ENCODE results near the gene CNTN1. TPM values are rescaled to one million over a fixed set of nuclear protein-coding genes. Genes with fewer than 3 reads are reported as not detected.

The CNTN1 gene
- total and polyA plus RNA-seq, 2 of the 4 experiments (the other 2 are of a cell fraction) = 0.10 to 0.18 TPM

- Histone ChIP-seq H3K9ac (ENCODE audit: low read depth, low read length) (no peak overlapping the region), H2BK15ac (ENCODE audit: low read depth, low read length) (no peak overlapping the region), H2AK9ac (replicated peaks; ENCODE audit: low read depth, low read length, poor library complexity) (no peak overlapping the region), H3K27ac (ENCODE audit: insufficient read depth, low read length) (no peak overlapping the region), H3K23ac (ENCODE audit: low read depth, low read length) (no peak overlapping the region), H3K18ac (ENCODE audit: low read depth, low read length) (no peak overlapping the region), H2AK5ac (ENCODE audit: low read depth, low read length) (no peak overlapping the region), H2BK120ac (ENCODE audit: low read depth, low read length) (no peak overlapping the region), H3K9me1 (ENCODE audit: insufficient read depth, low read length) (no peaks in the 10 kb centered on the region), H3K4me2 (ENCODE audit: low read depth, low read length) (no peak overlapping the region), H2BK5ac (ENCODE audit: low read depth, low read length, poor library complexity, severe bottlenecking) (no peak overlapping the region), H2BK20ac (ENCODE audit: low read depth, low read length) (no peak overlapping the region), H4K8ac (ENCODE audit: low read depth in 2 of 2, low read length in 2 of 2) (no peak overlapping the region), H2AFZ (replicated peaks; ENCODE audit: low read length, poor library complexity) (no peak overlapping the region), H3K79me1 (ENCODE audit: low read depth in 1 of 2, low read length in 2 of 2) (no peaks in the 10 kb centered on the region), H3K9me3 (ENCODE audit: control insufficient read depth, insufficient read depth, low read length) (no peaks in the 10 kb centered on the region), H3K56ac (ENCODE audit: extremely low read depth, insufficient read depth, low read length) (no peak overlapping the region), H3K14ac (replicated peaks; ENCODE audit: low read depth, low read length) (no peak overlapping the region), H3K4ac (ENCODE audit: low read depth, low read length) (no peak overlapping the region), H4K20me1 (ENCODE audit: insufficient read depth, low read length) (no peaks in the 10 kb centered on the region), H4K5ac (ENCODE audit: low read depth, low read length) (no peak overlapping the region), H3K36me3 (ENCODE audit: control insufficient read depth, insufficient read depth, low read length) (no peaks in the 10 kb centered on the region), H4K91ac (ENCODE audit: insufficient read depth, low read depth, low read length) (no peak overlapping the region), H3K27me3 (ENCODE audit: control insufficient read depth, insufficient read depth, low read length) (no peaks in the 10 kb centered on the region), H3K4me3 (ENCODE audit: insufficient read depth, low read depth, low read length) (no peak overlapping the region), H3K4me1 (ENCODE audit: control insufficient read depth, insufficient read depth, low read length) (no peaks in the 10 kb centered on the region)
- CTCF ChIA-PET = interaction anchor here (0.5 kb wide), 1 partner anchor 49 kb away, joined by 5 read pairs; no protein-coding TSS in a partner anchor
- DNase-seq (no peak), ATAC-seq (ENCODE audit: low read depth) (no peak)
- TF ChIP-seq CHD1 (IDR thresholded peaks at IDR 0.05; ENCODE audit: low read depth, low read length) (no peak), RFX5 (IDR thresholded peaks at IDR 0.05; ENCODE audit: low read depth, low read length) (no peak), POLR2A (IDR thresholded peaks at IDR 0.05; ENCODE audit: low read depth, low read length) (no peak), NFE2L2 (IDR thresholded peaks at IDR 0.05; ENCODE audit: low read depth, low read length) (no peak)
- no TSS peak for BruUV-seq (replicated peaks)
- intact Hi-C loops (cut with micrococcal nuclease) = no loop called here
- in situ Hi-C loops (cut with MboI; ENCODE audit: low sequenced_read_pairs) = no loop called here
- dilution Hi-C loops (cut with HindIII; ENCODE audit: low sequenced_read_pairs, unreplicated experiment) = no loop called here
- POLR2A ChIA-PET (ENCODE audit: unreplicated experiment) = no interaction called here
Observed at GRCh38 chr12:41019461-41019860, 327.2 kb downstream of the CNTN1 start.

All from IMR-90 (cell line).